ENCODE results near the gene SLC12A7. TPM values are rescaled to one million over a fixed set of nuclear protein-coding genes. Genes with fewer than 3 reads are reported as not detected.

The SLC12A7 gene
- total and polyA plus RNA-seq, 9 of the 15 experiments (the other 6 are each of a cell fraction or from before 2014, with no cell fraction given): 0.01 to 3.1 (median 0.56) TPM

DNA sequence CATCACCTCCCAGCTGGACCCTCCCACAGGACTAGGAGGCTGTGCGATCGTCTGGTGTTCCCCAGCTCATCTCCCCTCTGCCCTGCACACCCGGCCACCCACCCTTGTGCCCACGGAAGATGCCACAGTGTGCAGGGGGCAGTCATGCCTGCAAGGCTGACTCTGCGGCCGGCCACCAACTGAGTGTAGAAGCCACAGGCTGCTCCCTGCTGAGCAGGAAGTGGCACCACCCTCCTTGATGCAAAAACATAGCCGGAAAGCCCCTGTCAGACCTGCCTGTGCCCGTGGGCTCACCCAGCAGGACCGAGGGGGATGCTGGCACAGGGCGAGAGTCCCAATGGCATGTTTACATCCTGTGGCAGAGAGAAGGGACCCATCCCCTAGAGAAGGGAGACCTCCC is 40.3 kb upstream of the SLC12A7 start:
- Histone ChIP-seq H3K9me3 (replicated peaks; ENCODE audit: control insufficient read depth, insufficient read depth, low read depth, low read length) (0 out of 2 replicates have a peak, but pooled peaks cover 3% of the 10 kb centered on the region), H3K9me1 (ENCODE audit: control insufficient read depth, insufficient read depth, low read length) (no peaks in the 10 kb centered on the region), H3K4me1 (replicated peaks in 1 of 2; ENCODE audit: control insufficient read depth in 2 of 2, insufficient read depth in 2 of 2, low read length in 2 of 2) (peaks cover 0 to 18% of the 10 kb centered on the region in 2 experiments; a peak in 2 of 5 replicates), H2AFZ (ENCODE audit: low read depth, low read length) (no peak overlapping the region), H3K79me2 (ENCODE audit: control insufficient read depth, insufficient read depth, low read length) (no peaks in the 10 kb centered on the region), H3K4me2 (ENCODE audit: insufficient read depth, low read length) (no peak overlapping the region), H4K20me1 (replicated peaks; ENCODE audit: control insufficient read depth, insufficient read depth, low read length) (peaks cover 39% of the 10 kb centered on the region), H3K27ac (ENCODE audit: extremely low read depth, low read depth, low read length) (no peak overlapping the region), H3K27me3 (ENCODE audit: control insufficient read depth in 2 of 2, insufficient read depth in 2 of 2, low read length in 2 of 2) (peaks cover 51 to 71% of the 10 kb centered on the region in 2 experiments), H3K9ac (ENCODE audit: insufficient read depth in 1 of 2, low read depth in 2 of 2, low read length in 2 of 2) (no peak overlapping the region), H3K36me3 (ENCODE audit: control insufficient read depth, insufficient read depth, low read length) (no peaks in the 10 kb centered on the region), H3K4me3 (no peak overlapping the region)
- FAIRE-seq (no peak), ATAC-seq (no peak), DNase-seq (ENCODE audit: extremely low read depth in 1 of 4, low spot score in 3 of 4) (no peak)
- no TSS peak for BruUV-seq (replicated peaks)
- TF ChIP-seq CHD7 (IDR thresholded peaks at IDR 0.05; ENCODE audit: low read depth, low read length): no peak
- TF ChIP-seq TAF7 (tag; IDR thresholded peaks at IDR 0.05): no peak
- intact Hi-C loops (cut with micrococcal nuclease): no loop called here
- POLR2A ChIA-PET: interaction anchor here (0.8 to 1.1 kb wide), 2 partner anchors 29 to 229 kb away, joined by 3 to 4 read pairs; no protein-coding TSS in a partner anchor
- CTCF ChIA-PET (ENCODE audit: low intra/inter-chr PET ratio): no interaction called here
- WGBS (ENCODE audit: insufficient coverage, low coverage, missing lambda C conversion rate): 1% methylated on average over 10 of the region's 10 CpGs
- in situ Hi-C loops (cut with MboI): no loop called here

All from K562 (cell line).